ENCODE results near the gene ATXN1.

- TF ChIP-seq CTCF (IDR thresholded peaks at IDR 0.05) (no peak), EP300 (IDR thresholded peaks at IDR 0.05) (no peak)
Observed at GRCh38 chr6:16405375-16405774, 355.9 kb downstream of the ATXN1 start.
